Measurements from ENCODE around the gene GNAQ.

GNAQ gene

DNA sequence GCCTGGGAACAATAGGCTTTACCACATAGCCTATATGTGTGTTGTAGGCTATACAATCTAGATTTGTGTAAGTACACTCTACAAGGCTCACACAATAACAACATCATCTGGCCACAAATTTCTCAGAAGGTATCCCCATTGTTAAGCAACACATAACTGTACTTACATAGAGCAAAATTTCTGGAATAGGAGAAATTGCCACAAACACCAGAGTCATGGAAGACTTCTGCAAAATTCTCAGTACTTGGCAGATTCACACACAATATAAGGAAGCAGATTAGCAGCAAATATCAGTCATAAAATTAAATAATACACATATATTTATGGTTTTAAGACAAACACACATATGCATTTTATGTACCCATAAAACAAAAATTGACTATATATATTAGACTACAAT lies 16.4 kb downstream of the GNAQ start:
- TF ChIP-seq FOXP2 (optimal IDR thresholded peaks at IDR 0.05; ENCODE audit: borderline replicate concordance, extremely low read depth, extremely low read length, insufficient read depth): no peak

DNA sequence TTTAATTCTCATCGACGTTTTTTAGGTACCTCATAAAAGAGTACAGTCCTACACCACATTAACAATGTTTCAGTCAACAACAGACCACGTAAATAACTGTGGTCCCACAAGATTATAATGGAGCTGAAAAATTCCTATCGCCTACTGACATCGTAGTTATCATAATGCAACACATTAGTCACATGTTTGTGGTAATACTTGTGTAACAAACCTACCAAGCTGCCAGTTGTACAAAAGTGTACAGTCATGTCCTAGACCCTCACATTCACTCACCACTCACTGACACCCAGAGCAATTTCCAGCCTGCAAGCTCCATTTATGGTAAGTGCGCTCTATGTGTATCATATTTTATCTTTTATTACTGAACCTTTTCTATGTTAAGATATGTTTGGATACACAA lies 16.8 kb downstream of the GNAQ start:
- no peak for TF ChIP-seq FOXP2 (optimal IDR thresholded peaks at IDR 0.05; ENCODE audit: borderline replicate concordance, extremely low read depth, extremely low read length, insufficient read depth)
- no peak for TF ChIP-seq SIN3A (IDR thresholded peaks at IDR 0.05; ENCODE audit: borderline replicate concordance, insufficient read depth, low read length)
- TF ChIP-seq TAF1 (IDR thresholded peaks at IDR 0.05; ENCODE audit: borderline replicate concordance, insufficient read depth, low read length): no peak
- TF ChIP-seq, protein P1, sequence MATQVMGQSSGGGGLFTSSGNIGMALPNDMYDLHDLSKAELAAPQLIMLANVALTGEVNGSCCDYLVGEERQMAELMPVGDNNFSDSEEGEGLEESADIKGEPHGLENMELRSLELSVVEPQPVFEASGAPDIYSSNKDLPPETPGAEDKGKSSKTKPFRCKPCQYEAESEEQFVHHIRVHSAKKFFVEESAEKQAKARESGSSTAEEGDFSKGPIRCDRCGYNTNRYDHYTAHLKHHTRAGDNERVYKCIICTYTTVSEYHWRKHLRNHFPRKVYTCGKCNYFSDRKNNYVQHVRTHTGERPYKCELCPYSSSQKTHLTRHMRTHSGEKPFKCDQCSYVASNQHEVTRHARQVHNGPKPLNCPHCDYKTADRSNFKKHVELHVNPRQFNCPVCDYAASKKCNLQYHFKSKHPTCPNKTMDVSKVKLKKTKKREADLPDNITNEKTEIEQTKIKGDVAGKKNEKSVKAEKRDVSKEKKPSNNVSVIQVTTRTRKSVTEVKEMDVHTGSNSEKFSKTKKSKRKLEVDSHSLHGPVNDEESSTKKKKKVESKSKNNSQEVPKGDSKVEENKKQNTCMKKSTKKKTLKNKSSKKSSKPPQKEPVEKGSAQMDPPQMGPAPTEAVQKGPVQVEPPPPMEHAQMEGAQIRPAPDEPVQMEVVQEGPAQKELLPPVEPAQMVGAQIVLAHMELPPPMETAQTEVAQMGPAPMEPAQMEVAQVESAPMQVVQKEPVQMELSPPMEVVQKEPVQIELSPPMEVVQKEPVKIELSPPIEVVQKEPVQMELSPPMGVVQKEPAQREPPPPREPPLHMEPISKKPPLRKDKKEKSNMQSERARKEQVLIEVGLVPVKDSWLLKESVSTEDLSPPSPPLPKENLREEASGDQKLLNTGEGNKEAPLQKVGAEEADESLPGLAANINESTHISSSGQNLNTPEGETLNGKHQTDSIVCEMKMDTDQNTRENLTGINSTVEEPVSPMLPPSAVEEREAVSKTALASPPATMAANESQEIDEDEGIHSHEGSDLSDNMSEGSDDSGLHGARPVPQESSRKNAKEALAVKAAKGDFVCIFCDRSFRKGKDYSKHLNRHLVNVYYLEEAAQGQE (IDR thresholded peaks at IDR 0.05; ENCODE audit: insufficient read depth in 1 of 2, low read depth in 2 of 2, low read length in 2 of 2): no peak
- TF ChIP-seq POLR2AphosphoS5 (IDR thresholded peaks at IDR 0.05; ENCODE audit: low read depth, low read length): no peak

DNA sequence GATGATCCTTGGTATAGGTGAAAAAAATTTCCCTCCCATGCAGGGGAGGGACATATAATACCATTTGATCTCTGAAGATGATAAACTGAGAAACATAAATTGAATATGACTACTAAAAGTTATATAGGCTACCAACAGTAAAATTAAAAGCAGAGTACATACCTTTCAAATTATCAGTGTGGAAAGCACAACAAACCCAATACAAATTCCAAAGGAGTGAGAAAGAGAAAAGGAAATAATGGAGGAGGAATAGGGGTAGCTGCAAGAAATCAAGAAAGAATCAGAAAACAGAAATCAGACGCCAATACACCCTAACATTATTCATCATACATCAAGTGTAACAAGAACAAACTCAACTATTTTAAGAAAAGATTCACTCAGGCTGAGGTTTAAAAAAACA lies 17.7 kb downstream of the GNAQ start:
- TF ChIP-seq FOXP2 (optimal IDR thresholded peaks at IDR 0.05; ENCODE audit: borderline replicate concordance, extremely low read depth, extremely low read length, insufficient read depth) (no peak), SIN3A (IDR thresholded peaks at IDR 0.05; ENCODE audit: borderline replicate concordance, insufficient read depth, low read length) (no peak), POLR2AphosphoS5 (IDR thresholded peaks at IDR 0.05; ENCODE audit: low read depth, low read length) (no peak), TAF1 (IDR thresholded peaks at IDR 0.05; ENCODE audit: borderline replicate concordance, insufficient read depth, low read length) (no peak)
- TF ChIP-seq, protein P1 (IDR thresholded peaks at IDR 0.05; ENCODE audit: insufficient read depth in 1 of 2, low read depth in 2 of 2, low read length in 2 of 2): no peak

DNA sequence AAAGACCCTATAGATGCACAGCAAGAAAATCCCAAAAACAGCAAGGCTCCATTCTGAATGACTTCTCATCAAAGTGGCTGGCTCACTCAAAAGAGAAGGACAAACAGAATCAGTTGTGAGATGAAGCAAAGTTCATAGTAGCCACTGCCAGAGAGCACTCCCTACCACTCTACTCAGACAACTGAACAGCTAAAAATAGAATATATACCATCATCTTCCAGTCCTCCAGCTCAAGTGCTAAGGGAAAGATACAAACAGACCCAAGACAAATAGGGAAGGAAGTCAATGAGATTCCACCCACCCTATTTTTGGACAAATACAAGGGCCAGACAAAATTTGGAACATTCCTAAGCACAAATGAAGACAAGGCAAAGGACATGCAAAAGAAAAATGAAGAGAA lies 20.6 kb downstream of the GNAQ start:
- TF ChIP-seq SIN3A (IDR thresholded peaks at IDR 0.05; ENCODE audit: borderline replicate concordance, insufficient read depth, low read length): no peak
- TF ChIP-seq POLR2AphosphoS5 (IDR thresholded peaks at IDR 0.05; ENCODE audit: low read depth, low read length): no peak
- TF ChIP-seq TAF1 (IDR thresholded peaks at IDR 0.05; ENCODE audit: borderline replicate concordance, insufficient read depth, low read length): no peak
- TF ChIP-seq, protein P1 (IDR thresholded peaks at IDR 0.05; ENCODE audit: insufficient read depth in 1 of 2, low read depth in 2 of 2, low read length in 2 of 2): no peak

DNA sequence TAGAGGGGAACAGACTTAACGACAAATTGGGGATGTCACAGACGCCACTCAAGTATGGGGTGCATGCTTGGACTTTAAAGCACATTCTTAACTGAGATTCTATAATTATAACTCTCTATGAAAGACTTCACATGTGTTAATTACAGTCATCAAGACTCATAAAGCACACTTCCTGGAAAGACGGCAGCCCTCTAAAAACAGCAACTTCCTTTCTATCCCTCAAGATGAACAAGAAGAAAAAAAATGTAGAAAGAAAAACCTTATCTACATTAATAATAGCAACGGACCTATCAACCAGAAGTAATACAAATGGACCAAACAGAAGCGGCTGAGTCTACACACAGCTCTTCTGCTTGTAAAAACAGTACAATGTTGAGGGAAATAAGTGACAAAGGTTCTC lies 21.2 kb downstream of the GNAQ start:
- TF ChIP-seq POLR2AphosphoS5 (IDR thresholded peaks at IDR 0.05; ENCODE audit: low read depth, low read length): no peak
- no peak for TF ChIP-seq SIN3A (IDR thresholded peaks at IDR 0.05; ENCODE audit: borderline replicate concordance, insufficient read depth, low read length)
- no peak for TF ChIP-seq TAF1 (IDR thresholded peaks at IDR 0.05; ENCODE audit: borderline replicate concordance, insufficient read depth, low read length)
- TF ChIP-seq, protein P1 (IDR thresholded peaks at IDR 0.05; ENCODE audit: insufficient read depth in 1 of 2, low read depth in 2 of 2, low read length in 2 of 2): no peak
- no peak for TF ChIP-seq FOXP2 (optimal IDR thresholded peaks at IDR 0.05; ENCODE audit: borderline replicate concordance, extremely low read depth, extremely low read length, insufficient read depth)

Data from PFSK-1 (cell line).